Heart left ventricle (tissue), 13 donors: ENCODE measurements around the gene TMEM271.

Experiments used
- POLR2A ChIP-seq, 2 donors: fragments of 450-650 bp; IDR thresholded peaks; one replicate each; pipeline ENCODE4 v1.6.1; 2017; ENCODE audit warnings: antibody characterized with exemption in 2 of 2, mild to moderate bottlenecking in 2 of 2, moderate library complexity in 2 of 2
- TF ChIP-seq, protein P1 (sequence below), 12 donors: fragments of 200-600 bp; sonication (generic) in 4 of 12; IDR thresholded peaks; one replicate each; pipeline versions ENCODE4 v1.5.0 to v1.8.0; 2018 to 2022; ENCODE audit warnings: antibody characterized with exemption in 12 of 12, mild to moderate bottlenecking in 5 of 12
- donor health status: ischemic (EF 13 %, LVEDD 7.1; RV severe dilation, severe dysfunction).
- donor health status: DM: no; HTN: yes; CAD: no.
- donor health status: DM: no; HTN: no; CAD: no.
- donor health status: ischemic (EF 25% LVEDD 6.9; RV normal size, moderate dysfunction).
- donor health status: ischemic (EF 25% LVEDD 5.7; RV mildly dilated, moderate dysfunction).
- donor health status: ischemic (EF 35%, LVEDD 5.7; RV mildly dilated, moderate dysfunction).
- donor health status: nonischemic (EF 11% LVEDD 7.7; RV severe dilation, severe dysfunction).
- donor health status: DM: yes; HTN: yes; CAD: no.
- donor health status: PGD.
- donor health status: ischemic (EF 29% LVEDD 5.4; RV normal size, mild dysfunction).
- donor health status: nonischemic (EF 23%, LVEDD 6.1; RV moderate dilation, normal function).

DNA sequence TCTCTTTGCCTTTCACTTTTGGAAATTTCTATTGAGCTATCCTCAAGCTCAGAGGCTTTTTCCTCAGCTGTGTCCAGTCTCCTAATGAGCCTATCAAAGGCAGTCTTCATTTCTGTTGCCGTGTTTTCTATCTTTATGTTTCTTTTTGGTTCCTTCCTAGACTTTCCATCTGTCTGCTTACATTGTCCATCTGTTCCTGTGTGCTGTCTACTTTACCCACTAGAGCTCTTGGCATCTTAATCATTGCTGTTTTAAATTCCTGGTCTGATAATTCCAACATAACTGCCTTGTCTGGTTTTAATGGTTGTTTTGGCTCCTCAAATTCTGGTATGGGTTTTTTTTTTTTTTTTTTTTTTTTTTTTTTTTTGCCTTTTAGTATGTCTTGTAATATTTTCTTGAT lies 40.0 kb upstream of the TMEM271 start:
- TF ChIP-seq, protein P1, sequence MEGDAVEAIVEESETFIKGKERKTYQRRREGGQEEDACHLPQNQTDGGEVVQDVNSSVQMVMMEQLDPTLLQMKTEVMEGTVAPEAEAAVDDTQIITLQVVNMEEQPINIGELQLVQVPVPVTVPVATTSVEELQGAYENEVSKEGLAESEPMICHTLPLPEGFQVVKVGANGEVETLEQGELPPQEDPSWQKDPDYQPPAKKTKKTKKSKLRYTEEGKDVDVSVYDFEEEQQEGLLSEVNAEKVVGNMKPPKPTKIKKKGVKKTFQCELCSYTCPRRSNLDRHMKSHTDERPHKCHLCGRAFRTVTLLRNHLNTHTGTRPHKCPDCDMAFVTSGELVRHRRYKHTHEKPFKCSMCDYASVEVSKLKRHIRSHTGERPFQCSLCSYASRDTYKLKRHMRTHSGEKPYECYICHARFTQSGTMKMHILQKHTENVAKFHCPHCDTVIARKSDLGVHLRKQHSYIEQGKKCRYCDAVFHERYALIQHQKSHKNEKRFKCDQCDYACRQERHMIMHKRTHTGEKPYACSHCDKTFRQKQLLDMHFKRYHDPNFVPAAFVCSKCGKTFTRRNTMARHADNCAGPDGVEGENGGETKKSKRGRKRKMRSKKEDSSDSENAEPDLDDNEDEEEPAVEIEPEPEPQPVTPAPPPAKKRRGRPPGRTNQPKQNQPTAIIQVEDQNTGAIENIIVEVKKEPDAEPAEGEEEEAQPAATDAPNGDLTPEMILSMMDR (IDR thresholded peaks at IDR 0.05), result no peak
- TF ChIP-seq POLR2A (IDR thresholded peaks at IDR 0.05), result no peak
